ENCODE data around the gene HIC2.
"Not testable (repeated sequence)": the region's sequence is repeated elsewhere in the genome, so short reads cannot be mapped to it uniquely, and the experiment has no call there.

HIC2 gene

DNA sequence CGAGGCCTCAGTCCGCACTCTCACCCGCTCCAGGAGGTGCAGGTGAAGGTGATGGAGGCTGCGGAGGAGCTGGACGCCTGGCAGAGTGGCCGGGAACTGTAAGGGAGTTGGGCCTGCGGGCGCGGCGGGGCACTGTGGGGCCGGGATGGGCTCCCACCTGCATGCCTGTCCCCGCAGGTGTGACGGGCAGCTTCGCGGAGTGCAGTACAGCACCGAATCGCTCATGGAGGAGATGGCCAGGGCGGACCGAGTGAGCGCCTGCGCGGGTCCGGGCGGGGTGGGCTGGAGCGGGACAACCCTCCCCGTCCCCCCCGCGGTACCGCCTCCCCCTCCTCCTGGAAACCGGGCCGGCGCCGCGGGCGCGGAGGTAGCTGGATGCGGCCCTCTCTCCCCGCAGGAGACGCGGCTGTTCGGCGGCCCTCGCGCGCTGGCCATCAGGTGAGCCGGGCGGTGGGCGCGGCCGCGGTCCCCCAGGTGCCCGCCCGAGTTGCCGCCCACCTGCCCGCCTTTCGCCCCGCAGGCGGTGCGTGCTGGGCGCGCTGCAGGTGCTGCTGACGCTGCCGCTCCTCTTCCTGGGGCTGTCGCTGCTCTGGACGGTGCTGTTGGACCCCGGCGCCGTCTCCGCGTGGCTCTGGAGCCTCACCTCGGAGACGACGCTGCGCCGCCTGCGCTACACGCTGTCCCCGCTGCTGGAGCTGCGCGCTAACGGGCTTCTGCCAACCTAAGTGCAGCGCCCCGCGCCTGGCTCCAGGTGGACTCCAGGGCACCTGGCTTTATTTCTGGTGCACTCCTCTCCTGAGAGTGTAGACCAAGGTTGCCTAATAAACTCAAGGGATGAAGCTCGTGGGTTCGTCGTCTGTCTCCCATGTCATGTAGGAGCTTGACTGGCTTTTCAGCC lies 52.2 kb downstream of the HIC2 start:
- DNase-seq (ENCODE audit: extremely low spot score); POLR2A ChIA-PET; CTCF ChIA-PET: not testable (repeated sequence)

GRCh38 chr22:21472984-21473383 lies 55.8 kb downstream of the HIC2 start:
- CTCF ChIA-PET; POLR2A ChIA-PET; DNase-seq (ENCODE audit: extremely low spot score): not testable (repeated sequence)

DNA sequence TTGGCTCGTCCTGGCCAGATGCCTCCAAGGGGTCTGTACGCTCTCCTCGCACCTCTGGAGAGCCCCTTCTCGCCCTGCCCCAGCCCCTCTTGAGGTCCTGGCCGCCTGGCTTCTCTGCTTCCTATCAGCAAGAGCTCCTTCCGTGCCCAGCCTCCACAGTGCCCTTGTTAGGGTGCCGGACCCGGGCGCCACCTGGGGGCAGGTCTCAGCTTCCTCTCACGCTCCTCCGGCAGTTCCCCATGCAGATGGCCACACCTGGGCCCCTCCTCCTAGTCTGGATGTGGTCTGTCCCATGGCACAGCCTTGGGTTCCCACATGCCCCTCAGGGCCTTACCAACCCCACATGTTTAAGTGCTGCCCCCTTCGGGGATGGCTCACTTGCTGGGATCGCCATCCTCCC lies 56.5 kb downstream of the HIC2 start:
- DNase-seq (ENCODE audit: extremely low spot score); CTCF ChIA-PET; POLR2A ChIA-PET: not testable (repeated sequence)

DNA sequence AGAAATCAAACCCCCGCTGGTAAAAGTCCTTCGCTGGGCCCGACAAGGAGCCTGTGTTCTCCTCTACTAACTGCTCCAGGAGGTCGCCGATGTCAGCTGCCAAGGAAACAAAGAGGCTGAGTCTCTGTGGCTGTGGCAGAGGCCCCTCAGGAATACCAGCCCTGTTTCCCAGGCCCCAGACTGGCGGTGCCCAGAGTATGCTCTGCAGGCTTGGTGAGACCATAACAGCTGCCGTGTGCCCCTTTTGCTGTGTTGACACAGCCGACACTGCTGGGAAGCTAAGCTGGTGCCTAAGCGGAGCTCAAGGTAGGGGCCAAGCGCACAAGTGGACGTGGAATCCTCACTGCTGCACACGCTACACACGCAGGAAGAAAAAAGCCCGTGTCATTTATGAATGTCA lies 66.9 kb downstream of the HIC2 start:
- POLR2A ChIA-PET: not testable (repeated sequence)

GRCh38 chr22:21487723-21488122 lies 70.6 kb downstream of the HIC2 start:
- POLR2A ChIA-PET; DNase-seq (ENCODE audit: extremely low spot score); CTCF ChIA-PET: not testable (repeated sequence)

More for the DNA sequence above, 66.9 kb downstream of the HIC2 start:
- CTCF ChIA-PET; DNase-seq (ENCODE audit: extremely low spot score): not testable (repeated sequence)

DNA sequence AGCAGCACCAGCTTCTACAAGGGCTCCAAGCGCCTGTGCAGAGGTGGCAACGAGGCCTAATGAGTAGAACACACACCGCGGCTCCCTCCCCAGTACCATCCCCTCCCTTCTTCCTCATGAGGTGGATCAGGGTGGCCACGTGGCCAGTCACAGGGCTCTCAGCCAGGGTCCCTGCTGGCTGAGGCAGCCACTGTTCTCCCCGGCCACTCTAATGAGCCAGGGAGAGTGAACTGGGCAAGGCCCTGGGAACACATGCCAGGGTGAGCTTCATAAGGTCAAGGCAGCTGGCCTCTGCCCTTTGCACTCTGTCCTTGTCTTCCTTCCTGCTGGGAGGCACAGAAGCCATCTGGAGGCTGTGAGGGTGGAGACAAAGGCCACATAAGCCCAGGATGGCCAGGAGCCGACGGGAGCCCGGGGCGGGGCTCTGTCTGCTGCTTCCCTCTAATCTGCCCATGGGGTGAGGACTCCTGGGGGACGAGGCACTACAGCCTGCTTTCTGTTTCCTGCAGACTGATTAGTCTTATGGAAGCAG lies 72.0 kb downstream of the HIC2 start:
- CTCF ChIA-PET: not testable (repeated sequence)

DNA sequence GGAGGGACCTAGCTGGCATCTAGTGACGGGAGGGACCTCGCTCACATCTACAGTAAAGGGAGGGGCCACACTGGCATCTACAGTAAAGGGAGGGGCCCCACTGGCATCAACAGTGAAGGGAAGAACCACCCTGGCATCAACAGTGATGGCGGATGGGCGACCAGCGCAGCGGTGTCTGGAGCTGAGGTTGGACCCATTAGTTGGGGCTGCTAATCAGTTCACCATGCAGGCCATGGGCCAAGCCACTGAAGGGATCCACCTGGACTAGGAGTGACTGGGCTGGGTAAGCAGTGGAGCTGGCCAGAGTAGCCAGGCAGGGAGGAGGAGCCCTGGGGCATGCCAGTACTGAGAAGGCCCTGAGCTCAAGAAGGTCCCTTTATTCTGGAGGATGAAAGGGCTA lies 73.4 kb downstream of the HIC2 start:
- CTCF ChIA-PET; DNase-seq (ENCODE audit: extremely low spot score); POLR2A ChIA-PET: not testable (repeated sequence)

More for the DNA sequence above, 72.0 kb downstream of the HIC2 start:
- POLR2A ChIA-PET; DNase-seq (ENCODE audit: extremely low spot score): not testable (repeated sequence)

DNA sequence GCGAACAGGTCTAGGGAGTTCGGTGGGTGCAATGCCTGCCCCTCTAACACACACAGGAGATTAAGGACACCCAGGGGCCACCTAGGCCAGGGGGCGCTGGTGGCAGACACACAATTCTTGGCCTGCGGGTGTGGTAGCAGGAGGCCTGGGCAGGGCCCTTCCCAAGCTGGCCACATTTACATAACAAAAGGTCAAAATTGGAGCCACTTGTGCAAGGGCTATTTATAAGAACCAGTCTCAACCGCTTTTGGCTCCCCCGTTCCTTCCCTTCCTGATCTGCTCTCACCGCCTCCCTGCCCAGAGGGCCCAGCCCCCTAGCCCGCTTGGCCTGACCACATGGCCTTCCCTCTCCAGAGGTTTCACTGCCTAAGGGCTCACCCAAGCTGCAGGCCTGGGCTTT lies 75.1 kb downstream of the HIC2 start:
- CTCF ChIA-PET; POLR2A ChIA-PET; DNase-seq (ENCODE audit: extremely low spot score): not testable (repeated sequence)

DNA sequence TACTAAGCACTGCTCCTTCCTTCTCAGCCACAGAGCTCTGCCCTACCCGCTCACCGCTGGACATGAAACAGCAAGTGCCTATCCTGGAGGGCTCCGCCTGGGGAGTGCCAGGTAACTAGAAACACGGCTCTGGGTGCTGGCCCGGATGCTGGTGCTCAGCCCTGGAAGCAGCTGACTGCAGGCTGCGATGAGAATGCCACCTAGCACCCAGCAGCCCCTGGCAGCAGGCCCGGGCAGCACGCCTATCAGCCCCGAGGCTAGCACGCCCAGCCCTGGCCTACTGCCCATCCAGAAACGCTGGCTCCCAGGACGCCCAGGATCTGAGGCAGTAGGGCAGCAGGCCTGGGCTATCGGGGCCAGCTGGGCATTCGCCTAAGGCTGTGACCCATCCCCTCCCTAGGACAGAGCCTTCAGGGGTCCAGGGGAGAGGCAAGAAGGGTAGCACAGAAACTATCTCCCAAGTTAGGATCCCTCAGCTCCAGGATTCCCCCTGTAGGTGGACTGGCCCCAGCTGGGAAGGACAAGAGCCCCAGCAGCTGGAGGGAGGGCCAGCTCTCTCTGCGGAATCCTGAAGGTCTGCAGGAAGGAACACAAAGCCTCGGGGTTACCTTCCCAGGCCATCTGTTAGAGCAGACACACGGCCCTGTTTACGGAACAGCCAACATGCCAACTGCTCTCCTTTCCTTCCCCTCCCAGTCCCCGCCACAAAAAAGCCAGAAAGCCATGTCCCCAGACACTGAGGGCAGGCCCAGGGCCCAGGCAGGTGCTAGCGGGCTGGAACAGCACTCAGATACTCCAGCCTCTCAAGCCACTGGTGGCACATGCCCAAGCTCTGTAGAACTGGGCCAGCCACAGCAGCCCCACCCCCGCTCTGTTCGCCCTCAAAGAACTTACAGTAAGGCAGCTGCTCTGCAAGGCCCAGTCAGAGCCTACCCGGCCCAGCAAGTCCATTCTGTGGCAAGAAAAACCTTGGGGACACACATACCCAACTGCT lies 76.9 kb downstream of the HIC2 start:
- CTCF ChIA-PET; POLR2A ChIA-PET; DNase-seq (ENCODE audit: extremely low spot score): not testable (repeated sequence)

GRCh38 chr22:21497984-21498383 lies 80.8 kb downstream of the HIC2 start:
- DNase-seq (ENCODE audit: extremely low spot score); CTCF ChIA-PET; POLR2A ChIA-PET: not testable (repeated sequence)

GRCh38 chr22:21498489-21498888 lies 81.3 kb downstream of the HIC2 start:
- CTCF ChIA-PET; DNase-seq (ENCODE audit: extremely low spot score); POLR2A ChIA-PET: not testable (repeated sequence)

DNA sequence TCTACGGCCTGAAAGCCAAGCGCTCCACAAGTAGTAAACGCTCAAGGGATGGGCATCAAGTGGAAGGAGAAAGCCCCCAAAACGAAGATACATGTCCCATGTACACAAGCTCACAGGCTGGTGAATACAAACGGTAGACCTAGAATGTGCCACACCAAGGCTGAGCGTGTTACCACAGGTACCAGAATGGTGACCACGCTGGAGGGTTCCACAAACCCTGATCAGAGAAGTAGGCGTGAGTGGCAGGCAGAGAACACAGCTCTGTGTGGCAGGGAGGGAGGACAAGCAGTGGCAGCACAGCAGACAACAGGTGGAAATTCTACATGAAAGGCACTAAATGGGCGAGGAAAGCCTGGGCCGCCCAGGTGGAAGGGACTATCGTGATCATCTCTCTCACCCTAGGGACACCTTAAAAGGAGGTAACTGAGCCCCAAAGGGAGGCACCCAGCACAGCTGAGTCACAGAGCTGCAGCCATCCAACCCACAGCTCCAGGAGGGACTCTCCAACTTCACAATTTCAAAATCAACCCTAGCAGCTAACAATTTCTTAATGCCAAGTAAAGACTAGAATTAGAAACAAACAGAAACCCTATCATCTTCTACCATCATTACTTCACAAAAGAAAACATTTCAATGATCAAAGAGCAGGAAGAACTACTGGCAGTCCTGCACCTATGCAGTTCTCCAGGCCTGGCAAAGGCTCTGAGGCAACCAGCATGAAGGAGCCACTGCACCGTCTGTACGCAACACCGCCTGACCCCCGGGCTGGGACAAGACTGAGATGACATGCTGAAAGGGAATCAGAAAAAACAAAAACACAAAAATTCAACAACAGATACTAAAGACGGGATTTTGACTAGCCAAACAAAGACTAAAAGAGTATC lies 82.7 kb downstream of the HIC2 start:
- DNase-seq (ENCODE audit: extremely low spot score); CTCF ChIA-PET; POLR2A ChIA-PET: not testable (repeated sequence)

Measured in HEK293T (cell line).